SKM-1 treated with dmso at 0.1 percent for 144 hours (cell line): ENCODE measurements around the gene MAML2.

Experiments
- DNase-seq: peaks from one replicate; lab custom pipeline; 2025; ENCODE audit not compliant: unreplicated experiment; lab: John Stamatoyannopoulos, UW

The MAML2 gene

DNA sequence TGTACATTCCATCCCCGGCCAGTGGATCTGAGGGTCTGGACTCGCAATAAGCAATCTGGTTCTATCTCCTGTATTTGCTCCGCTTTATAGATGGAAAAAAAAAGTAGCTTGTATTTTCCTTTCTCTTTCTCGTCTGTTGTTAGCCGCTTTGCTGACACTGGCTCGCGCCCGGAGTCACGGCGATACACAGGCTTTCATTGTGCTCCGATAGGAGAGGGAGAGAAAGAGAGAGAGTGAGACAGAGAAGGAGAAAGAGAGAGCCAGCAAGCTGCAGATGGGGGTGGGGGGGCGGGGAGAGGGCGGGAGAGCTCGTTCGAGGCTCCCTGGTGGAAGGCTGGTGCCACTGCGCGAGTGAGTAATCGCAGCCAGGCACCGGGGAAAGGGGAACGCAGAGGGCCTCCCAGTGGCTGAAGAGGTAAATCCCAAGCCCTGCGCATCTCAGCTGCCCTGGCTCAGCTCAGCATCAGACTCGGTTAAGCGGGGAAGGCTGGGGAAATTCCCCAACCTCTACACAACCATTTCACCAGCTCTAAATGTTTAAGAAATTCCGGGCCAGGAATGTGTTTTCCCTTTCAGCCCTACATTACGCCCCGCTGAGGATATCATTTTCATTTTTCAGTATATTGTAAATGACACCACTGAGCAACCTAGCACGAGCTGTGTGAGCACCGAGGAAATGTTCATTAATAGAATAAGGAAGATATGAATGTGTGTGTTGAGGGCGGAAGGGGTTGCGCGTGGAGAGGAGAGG lies at the start of gene MAML2:
TSS of gene MAML2 (minus strand) at position 235 of the 751 bp plus-strand sequence. CDS start 1,300 bp downstream, outside the sequence.
- DNase-seq: peak; percentile 88

DNA sequence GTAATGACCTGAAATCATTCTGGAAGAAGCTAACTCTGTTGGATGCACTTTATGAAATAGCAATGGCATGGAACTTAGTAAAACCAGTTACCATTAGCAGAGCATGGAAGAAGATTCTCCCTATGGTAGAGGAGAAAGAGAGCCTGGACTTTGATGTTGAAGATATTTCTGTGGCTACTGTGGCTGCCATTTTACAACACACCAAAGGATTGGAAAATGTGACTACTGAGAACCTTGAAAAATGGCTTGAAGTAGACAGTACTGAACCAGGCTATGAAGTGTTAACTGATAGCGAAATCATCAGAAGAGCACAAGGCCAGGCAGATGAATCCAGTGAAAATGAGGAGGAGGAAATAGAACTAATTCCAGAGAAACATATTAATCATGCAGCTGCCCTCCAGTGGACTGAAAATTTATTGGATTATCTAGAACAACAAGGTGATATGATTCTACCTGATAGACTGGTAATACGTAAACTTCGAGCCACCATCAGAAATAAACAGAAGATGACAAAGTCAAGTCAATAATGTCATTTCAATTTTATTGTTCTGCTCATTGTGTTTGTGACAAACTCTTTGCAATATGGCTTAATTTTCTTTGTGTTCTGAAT lies 48.8 kb upstream of the MAML2 start:
- DNase-seq: no peak

DNA sequence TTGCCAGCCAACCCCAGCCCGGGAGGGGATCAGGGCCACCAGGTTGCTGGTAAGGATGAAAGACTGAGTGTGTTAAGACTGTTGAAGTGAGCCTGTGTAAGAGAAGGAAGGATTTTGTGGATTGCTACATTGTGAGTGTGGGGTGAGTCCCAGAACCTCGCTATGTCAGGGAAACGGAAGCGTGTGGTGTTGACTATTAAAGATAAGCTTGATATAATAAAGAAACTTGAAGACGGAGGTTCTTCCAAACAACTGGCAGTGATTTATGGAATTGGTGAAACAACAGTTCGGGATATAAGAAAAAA lies 47.4 kb upstream of the MAML2 start:
- no peak for DNase-seq

DNA sequence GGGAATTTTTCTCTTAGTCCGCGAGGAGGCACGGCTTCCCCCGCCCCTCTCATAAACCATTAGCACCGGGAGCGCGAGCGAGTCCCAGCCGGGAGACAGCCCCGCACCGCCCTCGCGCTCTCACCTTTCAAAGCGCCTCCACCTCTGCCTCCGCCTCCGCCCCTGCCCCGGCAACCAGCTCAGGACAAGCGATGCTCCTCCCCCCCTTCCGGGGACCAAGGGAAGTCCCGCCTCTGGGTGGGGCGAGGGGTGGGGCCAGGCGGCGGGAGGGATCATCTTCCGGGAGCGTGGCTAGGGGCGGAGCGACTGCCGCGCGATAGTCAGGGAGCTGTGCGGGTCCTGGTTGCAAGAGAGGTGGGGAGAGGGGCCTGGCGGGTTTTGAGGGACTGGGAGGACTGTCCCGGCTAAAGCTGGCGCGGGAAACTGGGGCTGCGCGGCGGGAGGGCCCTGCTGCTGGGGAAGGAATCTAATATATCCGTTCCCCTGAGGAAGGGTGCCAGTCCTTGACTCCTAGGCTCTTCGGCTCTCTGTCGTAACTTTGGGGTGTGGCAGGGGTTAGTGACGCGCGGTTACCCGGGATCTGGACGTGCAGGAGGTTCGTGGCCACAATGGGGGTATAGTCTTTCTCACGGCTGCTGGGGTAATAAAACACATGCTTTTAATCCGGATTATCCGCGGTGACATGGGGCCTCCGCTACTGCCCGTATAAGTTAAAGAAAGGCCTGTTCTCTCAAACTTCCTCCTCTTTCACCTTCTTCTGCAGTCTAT lies 46.9 kb upstream of the MAML2 start, which contains the start of the genes CCDC82 and JRKL:
TSS of gene CCDC82 (minus strand) at position 193 of the 768 bp plus-strand sequence. CDS start 5,165 bp downstream, outside the sequence.
TSS of gene JRKL (plus strand) at position 294 of the 768 bp plus-strand sequence. CDS start 637 bp downstream, outside the sequence.
- peak; percentile 90 for DNase-seq

DNA sequence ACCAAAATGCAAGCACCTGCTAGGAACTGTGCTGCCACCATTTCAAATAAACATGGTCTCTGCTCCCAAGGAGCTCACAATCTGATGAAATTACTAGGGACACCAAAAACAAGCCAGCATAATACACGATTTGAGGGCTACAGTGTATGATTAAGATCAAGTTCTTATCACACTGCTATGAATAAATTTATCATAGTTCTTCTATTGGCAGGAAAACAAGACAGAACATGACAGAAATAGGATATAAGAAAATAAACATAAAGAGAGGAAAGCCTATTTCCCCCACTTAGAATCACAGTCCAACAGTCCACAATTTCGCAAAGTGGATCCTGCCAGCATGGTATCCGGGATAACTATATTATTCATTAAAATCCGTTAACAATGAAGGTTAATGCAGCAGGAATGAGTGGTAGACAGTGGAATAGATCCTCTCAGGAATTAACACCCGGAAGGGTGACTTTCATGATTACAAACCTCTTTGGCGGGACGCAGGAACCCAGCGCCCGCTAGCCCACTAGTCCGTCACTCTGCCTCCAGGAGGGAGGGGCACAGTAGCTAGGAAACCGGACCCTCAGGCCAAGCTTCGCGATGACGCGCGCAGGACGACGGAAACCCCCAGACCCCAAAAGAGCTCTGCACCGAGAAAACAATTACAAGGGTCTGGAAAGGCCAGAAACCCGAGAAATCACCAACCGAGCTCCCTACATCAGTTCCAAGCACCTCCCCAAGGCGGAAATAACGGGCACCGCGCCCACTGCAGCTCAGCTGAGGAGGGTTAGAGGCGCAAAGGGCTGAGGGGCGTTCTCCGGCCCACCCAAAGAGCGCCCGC lies 46.1 kb upstream of the MAML2 start:
- peak; percentile 45 for DNase-seq

DNA sequence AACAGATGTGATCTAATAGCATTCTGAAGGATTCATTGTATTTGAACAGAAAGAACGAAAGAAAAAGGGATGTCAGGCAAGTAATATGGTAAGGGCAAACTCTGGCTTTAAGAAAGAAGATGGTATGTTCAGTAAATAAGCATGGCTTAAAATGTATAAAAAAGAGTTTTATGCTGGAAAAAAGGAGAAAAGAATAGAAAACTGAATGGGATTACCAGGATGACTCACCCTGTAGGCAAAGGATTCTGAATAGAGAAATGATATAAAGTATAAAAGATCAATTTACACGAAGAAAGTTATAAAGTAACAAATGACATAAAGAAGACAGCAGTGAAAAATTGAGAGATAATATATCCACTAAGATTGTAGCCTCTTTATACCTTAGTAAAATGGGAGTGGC lies 42.2 kb upstream of the MAML2 start:
- DNase-seq: no peak

DNA sequence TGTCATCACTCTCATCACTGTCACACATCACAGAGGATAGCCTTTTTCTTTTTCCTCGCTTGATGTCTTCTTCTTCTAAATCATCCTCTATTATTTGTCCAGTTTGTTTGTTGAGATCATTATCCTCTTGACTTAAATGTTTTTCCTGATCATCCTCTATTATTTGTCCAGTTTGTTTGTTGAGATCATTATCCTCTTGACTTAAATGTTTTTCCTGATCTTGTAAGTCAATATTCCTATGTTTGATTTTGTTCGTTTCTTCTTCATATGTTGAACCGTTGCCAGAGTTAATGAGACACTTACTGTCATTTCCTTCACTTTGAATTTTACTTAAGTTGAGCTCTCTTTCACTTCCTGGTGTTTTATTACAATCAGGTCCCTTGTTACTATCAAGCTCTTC lies 41.2 kb upstream of the MAML2 start:
- DNase-seq: no peak

DNA sequence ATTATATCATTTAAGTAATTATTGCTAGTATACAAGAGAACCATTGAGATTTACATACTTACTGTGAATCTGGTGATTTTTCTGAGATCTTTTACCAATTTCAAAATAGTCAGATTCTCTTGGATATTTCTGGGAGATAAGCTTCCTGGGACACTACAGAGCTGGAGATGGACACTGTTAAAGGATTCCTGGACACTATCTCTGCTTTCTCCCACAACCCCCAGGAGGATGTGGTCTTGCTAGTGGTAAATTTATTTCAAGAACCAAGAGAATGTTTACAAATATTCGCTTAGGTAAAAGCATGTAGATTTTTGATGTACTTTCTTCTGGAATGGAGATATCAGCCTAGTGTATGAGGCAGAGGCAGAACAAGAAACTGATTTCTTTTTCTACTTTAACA lies 33.8 kb upstream of the MAML2 start:
- DNase-seq: no peak

DNA sequence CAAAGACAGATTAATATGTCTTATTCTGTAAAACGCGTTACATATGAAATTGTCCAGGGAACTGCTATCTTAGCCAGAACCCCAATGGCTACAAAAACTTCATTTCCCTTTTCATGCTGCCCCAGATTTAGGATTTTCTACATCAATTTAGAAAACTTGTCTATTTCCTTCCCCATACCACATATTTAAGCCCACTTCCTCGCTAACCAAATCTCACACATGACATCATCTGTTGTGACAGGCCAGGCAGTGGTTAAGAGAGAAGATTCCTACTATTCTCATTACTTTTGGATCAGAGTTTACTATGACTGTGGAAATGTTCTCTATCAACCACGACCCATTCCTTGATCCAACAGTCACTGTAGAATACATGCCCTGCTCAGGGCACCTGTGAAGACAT lies 30.8 kb upstream of the MAML2 start:
- DNase-seq: no peak

DNA sequence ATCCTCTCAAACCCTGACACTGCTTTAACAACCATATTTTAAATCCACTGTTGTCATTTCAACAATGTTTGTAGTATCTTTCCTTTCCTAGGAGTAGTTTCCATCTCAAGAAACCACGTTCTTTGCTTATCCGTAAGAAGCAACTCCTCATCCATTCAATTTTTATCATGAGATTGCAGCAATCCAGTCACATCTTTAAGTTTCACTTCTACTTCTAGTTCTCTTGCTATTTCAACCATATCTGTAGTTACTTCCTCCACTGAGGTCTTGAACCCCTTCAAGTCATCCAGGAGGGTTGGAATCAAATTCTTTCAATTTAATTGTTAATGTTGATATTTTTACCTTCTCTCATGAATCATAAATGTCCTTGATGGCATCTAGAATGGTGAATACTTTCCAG lies 24.3 kb upstream of the MAML2 start:
- DNase-seq: peak; percentile 9

DNA sequence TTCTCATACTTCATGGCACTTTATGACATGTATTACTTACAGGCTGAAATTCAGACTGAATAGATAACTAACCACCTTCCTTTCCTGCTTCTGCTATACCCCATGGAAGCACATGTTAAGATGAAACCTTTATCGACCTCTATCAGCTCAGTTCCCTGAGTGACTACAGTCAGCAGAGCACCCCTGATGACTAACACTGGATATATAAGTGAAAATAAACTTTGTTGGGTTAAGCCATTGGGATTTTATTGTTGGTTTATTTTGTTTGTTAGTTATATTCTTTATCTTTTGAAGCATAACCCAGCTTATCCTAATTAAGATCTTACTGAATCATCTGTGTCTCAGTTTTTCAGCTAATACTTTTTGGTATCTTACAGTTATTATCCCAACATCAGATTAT lies 23.0 kb upstream of the MAML2 start:
- no peak for DNase-seq

DNA sequence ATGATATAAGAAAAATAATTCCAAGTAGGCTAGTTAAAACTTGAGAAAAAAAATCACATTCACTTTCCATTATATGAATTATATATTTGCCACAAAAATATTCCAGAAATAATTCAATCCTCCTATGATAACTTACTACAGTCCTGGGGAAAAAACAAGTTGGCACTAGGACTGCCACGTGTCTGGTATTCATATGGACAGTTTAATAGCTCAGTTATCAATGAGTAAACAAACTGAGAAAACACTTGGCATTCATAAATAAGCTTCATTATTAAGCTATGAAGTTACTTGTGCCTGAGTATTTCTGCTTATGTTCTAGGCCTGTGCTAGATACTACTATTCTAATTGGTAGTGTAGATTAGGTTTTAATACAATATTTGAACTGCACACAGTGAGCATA lies 22.5 kb upstream of the MAML2 start:
- no peak for DNase-seq

DNA sequence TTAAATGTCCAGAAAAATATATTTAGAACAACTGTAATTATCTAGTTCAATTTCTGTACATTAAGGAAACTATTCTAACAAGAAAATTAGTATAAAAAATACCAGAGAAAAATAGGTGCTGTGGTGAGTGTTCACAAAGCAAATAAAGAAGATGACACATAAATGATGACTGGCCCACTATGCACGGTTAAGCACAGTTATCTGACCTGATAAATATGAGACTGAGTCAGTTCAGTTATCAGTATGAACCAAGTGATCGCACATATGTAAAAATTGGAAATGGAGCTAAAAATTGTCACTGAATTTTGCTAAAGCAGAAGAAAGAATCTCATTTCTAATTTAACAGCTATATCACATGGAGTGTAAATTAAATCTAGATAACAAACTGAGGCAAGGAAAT lies 18.8 kb upstream of the MAML2 start:
- DNase-seq: no peak

DNA sequence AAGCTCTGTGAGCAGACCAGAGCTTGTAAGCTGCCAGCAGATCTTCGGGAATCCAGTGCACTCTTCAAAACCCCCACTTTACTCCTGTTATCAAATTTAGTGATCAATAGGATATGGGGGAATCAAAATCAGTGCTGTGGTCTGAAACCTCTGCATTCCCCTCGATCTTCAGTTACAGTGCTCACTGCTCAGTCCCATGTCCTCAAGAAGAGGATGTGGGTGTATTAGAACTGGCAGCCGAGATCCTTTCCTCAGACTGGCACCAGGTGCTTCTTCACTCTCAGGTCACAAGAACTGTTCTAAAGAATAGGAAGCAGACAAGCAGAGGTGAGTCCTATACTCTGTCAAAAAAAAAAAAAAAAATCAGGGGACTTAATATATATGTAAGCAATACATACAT lies 15.3 kb upstream of the MAML2 start:
- no peak for DNase-seq

DNA sequence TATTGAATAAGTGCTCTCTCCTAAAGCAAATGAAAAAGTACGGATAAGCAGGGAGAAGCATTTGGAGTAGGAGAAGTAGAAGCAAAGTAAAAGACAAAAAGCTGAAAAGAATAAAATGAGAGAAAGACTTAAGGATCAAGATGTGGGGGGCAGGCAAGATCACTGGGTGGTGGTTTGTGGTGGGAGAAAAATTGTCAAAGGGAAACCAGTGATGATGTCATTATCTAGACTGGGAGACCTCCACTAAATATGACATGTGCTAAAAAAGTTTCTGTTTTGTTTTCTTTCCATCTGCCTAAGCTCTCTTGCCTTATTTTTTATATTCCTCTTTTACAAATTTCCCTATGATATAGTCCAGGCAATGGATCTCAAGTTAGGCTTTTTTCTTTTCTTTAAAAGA lies 14.8 kb upstream of the MAML2 start:
- DNase-seq: no peak

DNA sequence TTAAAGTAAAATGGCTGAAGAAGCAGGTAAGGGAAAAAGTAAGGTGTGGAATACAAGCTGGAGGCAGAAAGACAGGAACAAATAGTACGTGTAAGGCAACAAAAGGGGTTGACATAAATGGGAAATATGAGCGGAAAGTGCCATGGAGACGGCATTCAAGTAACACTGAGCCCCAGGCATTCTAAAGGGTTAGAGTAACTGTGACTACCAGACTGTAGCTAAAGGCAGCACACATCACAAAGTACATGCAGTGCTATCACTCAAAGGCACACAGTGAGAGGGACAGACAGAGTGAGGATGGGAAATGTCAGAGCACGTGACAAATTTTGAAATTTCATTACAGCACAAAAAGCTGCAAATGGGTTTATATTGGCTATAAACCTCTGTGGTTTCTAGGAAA lies 13.9 kb upstream of the MAML2 start:
- no peak for DNase-seq

DNA sequence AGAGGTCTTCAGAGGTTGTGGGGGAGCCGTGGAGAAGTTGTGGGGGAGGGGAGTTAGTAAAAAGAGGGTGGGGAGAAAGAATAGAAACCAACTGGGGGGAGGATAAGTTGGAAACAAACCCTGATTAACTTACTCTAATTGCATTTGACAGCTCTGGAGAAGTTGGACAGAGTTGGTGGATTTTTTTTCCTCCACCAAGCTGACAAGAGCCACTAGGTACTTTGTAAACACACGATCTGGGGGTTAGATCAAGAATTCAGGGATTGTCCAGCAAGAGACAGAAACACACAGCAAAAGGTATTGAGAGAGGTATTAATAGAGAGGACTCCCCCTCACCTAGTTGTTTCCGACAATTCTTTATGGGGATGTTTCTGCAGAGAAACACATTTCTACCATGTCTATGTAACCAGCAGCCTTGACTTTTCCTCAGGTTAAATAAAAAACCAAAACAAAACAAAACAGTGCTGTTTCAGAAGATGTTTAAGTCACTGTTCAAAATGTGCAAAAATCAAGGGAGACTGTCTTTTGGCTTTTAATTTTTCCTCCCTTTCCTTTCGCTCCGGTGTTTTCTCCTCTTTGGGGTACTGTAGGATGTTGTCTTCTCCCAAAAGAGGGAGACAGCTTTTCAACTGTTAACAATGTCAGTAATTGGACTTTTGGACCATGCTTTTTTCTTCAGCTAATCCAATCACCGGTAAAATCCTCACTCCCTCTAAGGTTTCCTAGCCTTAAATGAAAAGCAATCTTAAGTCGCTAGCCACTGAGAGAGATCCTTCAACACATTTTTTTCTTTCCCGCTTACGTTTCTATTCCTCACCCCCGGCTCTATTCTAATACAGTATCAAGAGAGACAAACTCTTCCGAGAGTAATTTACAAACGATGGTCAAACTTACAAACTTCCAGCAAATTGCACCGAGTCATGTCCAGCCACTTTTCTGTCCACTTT lies 708 bp downstream of the MAML2 start:
- no peak for DNase-seq

DNA sequence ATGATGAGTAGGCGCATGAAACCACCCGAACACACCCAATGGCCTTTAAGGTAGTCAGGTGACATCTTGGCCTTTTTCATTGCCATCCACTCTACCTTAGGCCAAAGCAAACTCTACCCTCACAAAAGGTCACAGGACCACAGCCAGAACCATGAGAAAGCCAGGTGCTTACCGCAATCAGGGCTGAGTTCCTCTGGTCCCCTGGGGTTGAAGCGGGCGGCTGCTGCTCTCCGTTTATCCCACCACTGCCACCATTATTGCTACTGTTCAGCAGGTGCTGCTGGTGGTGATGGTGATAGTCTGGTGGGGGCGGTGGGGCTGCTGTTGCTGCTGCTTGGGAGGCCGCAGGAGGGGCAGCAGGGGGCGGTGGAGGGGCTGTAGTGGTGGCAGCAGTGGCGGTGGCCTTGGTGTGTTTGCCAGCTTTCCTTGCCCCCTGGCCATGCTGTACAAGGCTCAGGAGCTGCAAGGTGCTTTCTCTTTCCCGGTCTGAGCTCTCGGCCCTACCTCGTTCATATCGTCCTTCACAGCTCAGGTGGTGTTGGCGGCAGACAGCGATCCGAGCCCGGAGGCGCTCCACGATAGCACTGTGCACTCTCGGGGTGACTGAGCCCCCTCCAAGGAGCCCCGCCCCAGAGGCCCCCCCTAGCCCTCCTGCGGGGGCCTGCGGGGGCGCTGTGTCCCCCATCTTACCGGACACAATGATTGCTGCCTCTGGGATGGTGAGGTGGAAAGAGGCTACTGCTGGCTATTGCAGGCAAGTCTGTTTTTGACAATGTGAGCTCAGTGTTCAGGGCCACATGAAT lies 1.6 kb downstream of the MAML2 start:
- no peak for DNase-seq

DNA sequence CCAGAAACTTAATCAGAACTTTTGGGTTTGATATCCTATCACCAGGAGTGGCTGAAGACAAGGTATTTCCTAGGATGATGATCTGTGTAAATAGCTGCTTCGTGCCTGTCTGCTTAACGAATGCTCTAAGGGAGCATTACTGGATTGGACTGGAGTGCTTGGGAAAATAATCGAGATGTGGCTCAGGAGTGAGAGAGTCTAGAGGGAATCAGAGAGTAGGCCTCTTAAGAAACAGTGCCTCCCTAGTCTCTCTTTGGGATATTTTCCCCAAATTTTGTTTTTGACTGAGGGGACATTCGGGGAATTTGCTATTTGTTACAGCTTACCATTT lies 2.5 kb downstream of the MAML2 start:
- no peak for DNase-seq
